HG03280 (cell line): ENCODE data around the gene COL7A1.
"Not testable (repeated sequence)": the region's sequence is repeated elsewhere in the genome, so short reads cannot be mapped to it uniquely, and the experiment has no call there.

Experiments
- ATAC-seq: cut with Tn5 transposase; IDR thresholded peaks from one replicate; pipeline ENCODE4 v1.9.1; 2021; ENCODE audit warnings: mild to moderate bottlenecking, moderate library complexity; ENCODE audit not compliant: unreplicated experiment

The COL7A1 gene

DNA sequence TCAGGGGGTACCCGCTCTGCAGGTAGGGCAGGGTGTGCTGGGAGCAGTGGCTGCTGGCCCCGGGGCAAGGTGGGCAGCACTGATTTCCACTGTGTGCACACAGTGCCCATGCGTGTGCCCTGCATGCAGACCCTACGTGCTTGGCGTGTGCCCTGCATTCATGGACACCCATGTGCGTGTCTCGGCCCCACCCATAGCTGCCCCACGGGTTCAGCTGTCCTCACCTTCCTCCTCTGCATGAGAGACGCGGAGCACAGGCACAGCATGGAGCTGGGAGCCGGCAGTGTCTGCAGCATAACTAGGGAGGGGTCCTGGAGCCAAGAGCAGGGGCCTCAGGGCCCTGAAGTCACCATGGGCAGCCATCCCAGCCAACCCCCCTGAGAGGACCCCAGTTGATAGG lies 29.9 kb downstream of the COL7A1 start:
- no peak for ATAC-seq

DNA sequence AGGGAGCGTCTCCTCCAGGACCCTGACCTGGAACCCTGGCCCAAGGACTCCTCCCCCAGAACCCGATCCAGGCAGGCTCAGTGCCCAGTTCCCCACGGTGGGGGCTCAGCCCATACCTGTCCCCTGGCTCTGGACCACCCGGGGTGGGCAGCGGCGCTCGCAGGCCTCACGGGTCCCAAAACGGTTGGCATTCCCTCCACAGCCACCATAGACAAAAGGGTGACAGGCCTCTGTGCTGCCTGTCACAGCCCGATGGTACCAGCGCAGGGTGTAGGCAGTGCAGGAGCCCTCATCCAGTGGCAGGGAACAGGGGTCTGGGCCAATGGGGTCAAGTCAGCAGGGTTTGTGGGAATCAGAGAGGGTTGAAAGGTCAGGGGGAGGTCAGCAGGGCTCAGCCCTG lies 30.5 kb downstream of the COL7A1 start:
- ATAC-seq = no peak

DNA sequence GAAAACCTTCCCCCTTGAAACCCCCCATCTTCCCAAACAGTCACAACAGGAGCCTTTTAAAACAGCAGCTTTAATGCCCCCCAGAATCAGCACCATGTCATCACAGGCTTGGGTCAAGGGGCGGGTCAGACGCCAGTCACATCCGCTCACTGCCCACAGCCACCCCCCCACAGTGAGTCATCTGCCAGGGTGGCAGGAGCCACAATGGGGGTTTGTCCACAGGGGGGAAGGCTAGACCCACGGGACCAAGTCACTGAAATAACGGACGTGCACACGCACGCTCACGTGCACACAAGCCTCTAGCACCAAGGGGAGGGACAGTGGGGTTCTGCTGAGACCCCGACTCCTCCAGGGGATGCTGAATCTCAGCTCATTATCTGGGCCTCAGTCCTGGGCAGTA lies 31.1 kb downstream of the COL7A1 start:
- no peak for ATAC-seq

DNA sequence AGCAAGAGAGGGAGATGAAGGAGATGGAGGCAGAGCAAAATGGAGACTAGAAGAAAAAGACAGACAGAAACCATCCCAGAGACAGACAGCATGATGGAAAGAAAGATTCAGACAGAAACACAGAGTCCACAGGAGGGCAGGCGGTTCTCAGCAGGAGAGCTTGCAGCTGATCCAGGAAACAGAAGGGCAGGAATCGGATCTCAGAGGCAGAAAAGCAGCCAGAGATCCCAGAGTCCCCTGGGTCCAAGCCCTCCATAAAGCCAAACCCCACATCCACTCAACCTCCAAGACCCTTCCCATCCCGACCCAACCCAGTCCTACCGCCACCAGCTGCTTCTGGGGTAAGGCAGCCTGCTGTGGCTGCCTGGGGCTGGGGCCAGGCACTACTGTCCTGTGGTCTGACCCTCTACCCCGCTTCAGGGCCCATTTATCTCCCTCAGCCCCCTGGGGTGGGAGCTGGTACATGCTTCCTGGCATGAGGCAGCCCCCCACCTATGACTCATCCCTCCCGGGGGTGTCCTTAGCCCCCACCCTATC lies 31.7 kb downstream of the COL7A1 start, which contains the start of gene UCN2:
Gene UCN2 (minus strand): TSS at position 400 of the 537 bp plus-strand sequence. CDS start 657 bp downstream, outside the sequence.
- ATAC-seq = no peak

DNA sequence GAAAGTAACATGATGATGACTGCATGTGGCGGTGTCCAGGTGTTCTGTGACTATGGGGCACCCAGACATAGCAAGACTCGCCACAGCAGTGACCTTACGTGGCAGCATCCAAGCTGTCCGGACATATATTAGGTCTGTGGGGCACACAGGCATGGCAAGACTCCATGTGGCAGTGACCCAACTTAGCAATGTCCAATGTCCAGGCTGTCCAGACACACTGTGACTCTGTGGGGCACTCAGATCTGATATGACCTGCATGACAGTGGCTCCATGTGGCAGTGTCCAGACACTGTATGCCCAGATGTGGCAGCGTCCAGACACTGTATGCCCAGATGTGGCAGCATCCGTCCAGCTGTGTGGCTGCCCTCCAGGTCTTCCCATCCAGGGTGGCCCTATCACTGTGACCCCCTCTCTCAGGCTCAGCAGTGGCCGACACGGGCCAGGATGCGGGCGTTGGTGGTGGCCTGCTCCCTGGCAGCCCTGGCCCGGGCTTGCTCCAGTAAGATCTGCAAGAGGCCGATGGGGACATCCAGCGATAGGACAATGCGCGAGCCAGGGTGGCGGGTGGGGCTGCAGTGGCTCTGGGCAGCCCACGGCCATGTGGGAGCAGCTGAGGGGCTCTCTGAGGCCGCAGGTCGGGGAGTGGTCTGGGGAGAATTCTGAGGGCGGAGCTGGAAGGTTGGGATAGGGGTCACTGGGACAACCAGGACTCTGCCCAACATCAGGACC lies 32.6 kb downstream of the COL7A1 start:
- ATAC-seq = no peak

DNA sequence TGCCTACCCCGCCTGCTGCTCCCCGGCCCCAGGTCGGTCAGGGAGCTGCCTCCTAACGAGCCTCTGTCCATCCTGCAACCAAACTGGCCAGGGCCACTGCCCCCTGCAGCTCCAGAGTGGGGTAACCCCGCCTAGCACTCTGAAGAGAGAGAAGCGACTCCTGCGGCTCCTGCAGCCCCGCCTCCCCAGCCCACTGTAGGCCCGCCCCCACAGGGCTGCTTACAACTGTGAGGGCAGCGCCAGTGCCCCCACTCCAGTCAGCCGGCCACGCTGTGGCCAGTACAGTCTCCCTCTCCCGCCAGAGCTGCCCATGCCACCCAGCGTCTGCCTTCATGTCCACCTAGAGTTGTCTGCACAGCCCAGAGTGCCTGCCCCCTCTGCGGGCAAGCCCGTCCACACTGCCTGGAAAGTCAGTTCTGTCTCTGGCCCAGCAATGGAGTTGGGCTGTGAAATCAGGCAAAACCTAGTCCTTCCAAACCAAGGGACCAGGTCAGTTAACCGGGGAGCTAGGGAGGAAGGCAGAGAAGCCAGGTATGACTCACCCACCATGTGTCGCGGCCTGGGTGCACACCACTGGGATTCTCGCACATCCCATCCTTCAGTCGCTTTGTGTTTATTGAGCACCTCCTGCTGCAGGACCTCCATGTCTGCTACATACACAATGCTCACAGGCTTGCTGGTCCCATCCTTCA lies 33.9 kb downstream of the COL7A1 start:
- no peak for ATAC-seq

DNA sequence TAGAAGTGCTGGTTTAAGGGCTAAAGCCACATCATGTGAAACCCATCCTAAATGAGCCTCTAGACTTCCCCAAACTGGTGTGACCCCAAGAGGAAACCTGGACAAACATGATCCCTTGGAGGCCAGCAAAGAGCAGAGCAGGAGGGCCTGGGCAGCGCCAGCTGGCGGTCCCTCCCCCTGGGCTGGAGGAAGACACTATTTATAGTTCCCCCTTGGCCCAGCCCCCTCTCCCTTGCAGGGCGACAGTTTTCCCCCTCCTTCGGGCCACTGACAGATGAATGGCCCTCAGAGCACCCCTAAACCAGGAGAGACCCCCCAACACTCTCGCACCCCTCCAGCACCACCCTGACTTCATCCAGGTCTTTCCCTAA lies 34.5 kb downstream of the COL7A1 start:
- ATAC-seq = no peak

DNA sequence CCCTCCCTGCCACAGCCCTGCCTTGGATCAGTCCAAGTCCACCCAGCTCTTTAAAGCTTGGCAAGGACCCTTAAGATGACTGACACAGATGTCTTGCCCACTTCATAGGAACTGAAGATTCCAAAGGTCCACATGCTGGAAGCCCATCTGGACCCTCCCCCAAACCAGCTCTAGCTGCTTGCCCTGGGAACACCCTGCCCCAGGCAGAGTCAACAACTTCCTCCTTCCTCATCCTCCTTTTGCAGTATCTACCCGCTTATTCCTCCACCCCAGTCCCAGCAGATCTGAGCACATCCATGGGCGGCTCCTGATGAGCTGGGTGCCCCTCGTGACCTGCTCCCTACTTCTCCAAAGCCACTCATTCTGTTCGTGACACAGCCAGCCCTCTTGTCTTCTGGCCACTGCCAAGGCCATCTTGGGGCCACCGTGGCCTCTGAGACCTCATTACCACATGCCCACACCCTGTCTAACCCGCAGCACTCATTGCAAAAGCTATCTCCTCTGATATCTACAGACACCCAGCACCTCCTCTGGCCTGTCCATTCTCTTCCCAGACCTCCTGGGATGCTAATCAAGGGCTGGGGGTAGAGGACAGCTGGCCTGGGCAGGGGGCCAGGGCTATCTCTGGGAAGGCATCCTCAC lies 36.5 kb downstream of the COL7A1 start:
- ATAC-seq = no peak

DNA sequence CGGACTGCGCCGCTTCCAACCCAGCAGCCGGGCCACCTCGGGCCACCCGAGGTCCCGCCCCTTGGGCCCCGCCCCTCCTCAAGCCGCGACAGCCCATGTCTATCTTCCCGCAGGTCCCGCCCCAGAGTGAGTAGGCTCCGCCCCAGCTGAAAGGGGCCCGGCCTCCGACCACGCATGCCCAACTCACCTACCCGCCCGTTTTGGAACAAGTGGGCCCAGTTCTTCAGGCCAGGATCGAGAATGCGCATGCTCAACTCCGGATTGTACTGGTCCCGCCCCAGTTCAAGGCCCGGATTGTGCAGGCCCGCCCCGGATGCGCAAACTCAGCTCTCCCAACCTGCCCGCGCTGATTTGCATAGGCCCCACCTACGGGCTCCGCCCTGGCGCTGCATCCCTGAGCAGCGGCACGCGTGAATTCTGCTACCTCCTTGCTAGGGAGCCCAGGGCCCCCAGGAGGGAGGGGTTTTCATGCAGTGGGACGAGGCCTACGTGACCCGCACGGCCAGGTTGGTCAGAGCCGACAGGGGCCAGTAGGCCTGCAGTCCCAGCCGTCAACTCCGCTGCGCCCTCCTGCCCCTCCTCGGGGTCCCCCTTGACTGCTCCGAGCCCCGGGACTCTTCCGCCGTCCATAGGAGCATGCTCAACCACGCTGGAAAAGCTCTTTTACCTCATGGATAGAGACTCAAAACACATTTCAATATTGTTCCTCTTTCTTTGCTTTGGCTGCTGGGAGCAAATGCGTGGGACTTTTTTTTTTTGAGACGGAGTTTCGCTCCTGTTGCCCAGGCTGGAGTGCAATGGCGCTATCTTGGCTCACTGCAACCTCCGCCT lies 38.1 kb downstream of the COL7A1 start, which contains the start of gene PFKFB4:
Gene PFKFB4 (minus strand): TSS at position 8 of the 831 bp plus-strand sequence. CDS start 26 bp downstream, outside the sequence.
- ATAC-seq = peak; percentile 82

DNA sequence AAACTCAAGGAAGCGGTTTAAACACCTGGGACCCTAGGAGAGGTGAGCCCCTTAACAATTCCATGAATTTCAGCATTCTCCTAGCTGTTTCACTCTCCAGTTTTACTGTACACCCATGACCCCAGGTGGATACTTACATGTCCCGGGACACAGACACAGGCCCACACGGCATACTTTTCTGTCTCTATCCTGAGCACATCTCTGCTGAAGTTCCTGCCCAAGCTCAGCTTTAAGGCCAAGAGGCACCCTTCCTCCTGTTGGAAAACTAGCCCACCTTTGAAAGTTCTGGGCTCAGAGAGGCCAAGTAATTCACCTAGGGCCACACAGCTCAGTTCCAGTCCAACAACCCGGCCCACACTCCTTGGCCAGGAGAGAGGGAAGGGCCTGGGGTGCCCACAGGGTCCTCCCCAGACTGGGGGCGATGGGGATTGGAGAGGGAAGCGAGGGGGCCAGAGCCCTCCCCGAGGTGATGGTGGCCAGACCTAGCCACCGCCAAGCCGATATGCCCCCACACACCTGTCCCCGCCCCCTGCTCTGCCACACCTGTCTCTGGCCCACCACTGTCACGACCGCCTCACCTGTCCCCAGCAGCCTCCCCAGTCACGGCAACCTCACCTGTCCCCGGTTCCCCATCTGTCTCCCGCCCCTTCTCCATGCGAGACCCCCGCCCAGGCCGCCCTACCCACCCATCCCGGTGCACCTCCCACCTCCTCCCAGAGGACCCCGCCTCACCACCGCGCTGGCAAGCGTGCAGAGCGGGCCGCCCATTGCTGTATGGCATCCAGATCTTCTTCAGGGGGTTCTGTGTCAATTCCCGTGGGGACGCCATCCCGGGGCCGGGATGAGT lies 39.0 kb downstream of the COL7A1 start:
- no peak for ATAC-seq

DNA sequence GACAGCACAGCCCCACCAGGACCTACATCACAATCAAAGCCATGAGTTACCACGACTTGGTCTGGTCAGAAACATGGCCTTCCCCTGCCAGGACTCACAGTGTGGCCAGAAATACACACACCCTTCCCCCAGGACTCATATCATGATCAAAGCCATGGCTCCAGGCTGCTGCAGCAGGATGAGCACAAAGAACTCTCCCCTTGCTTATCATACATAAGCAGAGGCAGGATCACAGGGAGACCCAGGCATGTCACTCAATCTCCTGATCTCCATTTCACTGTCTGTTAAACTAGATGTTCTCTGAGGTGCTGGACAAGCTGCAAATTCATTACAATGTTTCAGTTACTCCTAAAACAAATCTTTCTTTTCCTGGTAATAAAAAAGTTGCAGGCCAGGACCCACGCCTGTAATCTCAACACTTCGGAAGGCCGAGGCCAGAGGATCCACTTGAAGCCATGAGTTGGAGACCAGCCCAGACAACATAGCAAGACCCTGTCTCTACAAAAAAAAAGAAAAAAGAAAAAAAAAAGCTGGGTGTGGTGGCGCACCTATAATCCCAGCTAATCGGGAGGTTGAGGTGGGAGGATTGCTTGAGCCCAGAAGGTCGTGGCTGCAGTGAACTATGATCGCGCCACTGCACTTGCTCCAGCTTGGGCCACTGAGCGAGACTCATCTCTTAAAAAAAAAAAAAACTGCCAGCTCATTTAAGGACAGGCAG lies 39.7 kb downstream of the COL7A1 start:
- ATAC-seq = no peak

DNA sequence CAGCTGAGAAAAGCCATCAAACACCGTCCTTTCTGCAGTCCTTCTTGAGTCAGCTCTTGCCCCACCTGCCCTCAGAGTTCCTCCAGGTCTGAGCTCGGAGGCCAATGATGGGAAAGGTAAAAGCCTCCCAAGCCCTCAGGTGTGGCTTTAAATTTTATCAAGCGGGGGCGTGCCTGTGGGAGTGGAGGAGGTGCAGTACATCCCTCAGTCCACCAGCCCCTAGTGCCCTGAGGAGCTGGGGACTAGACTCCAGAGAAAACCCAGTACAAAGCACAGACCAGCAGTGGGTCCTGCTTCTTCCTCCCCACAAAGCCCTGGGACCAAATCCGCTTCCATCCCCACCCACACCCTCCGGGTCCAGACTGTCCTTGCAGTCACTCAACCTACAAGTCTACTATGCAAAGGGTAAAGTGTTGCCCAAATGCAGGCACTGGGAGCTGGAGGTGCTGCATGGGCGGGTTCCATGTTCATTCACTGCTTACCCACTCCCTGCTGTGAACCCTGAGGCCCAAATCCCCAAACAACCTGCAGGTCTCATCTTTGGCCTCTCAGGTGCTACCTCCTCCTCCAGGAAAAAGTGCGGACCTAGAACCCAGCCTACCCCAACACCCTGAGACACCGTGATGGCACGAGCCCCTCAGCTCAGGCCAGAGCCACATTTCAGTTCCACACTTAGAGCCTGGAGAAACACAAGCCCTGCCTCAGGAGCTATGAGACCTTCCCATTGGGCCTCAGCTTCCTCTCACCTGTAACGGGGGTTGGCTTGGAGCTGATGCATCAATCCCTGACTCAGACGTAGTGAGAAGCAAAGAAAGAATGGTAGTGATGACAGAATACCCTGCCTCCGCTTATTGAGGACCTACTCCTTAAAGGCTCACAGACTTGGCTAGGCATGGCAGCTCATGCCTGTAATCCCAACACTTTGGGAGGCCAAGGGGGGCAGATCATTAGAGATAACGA lies 41.0 kb downstream of the COL7A1 start:
- ATAC-seq = no peak

DNA sequence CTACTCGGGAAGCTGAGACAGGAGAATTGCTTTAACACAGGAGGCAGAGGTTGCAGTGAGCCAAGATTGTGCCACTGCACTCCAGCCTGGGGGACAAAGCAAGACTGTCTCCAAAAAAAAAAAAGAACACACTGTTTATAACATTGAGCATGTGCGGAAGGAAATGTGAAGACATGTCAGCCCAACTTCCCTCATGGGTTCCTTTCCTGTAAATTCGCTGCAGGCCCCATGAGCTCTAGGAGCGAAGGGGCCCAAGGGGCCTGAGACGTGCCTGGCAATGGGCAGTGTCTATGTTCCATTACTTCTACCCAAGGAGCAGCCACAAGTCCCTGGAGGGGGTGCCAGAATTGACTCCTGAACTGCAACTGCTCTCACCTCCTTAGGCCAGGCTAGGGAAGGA lies 41.8 kb downstream of the COL7A1 start:
- ATAC-seq = no peak

DNA sequence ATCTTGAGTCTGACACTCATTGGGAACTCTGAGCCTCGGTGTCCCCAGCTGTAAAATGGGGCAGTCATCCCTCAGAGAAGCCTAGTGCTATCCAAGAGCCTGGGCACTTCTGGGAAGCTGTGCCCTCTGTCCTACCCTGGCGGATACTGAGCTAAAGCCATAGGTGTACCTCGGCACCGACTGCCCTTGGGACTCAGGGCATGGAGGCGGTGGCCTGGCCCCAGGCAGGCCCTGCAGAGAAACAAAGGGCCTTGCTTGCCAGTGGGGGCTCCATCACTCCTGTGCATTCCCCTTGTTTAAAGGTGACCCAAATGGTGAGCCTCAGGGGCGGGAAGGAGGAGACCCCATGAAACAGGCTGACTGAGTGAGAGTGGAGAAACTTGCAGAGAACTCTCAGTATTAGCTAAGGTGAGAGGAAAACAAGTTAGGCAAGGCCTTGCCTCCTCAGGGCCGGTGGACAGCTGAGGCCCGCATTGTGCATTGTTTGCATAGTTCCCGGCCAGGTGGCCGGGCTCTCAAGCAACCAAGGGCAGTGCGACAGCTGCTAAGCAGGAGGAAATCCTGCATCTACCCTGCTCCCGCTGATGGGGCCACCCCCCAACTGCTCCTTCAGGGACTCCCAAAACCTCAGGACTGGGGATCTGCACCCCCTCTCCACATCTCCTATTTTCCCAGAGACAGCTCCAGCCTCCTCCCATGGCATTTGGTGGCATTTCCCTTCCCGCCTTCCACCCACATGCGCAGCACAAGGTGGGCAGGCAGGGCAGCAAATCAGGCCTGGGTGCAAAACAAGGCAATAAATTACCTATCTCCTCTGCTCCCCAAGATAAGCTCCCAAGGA lies 42.8 kb downstream of the COL7A1 start:
- ATAC-seq = no peak

DNA sequence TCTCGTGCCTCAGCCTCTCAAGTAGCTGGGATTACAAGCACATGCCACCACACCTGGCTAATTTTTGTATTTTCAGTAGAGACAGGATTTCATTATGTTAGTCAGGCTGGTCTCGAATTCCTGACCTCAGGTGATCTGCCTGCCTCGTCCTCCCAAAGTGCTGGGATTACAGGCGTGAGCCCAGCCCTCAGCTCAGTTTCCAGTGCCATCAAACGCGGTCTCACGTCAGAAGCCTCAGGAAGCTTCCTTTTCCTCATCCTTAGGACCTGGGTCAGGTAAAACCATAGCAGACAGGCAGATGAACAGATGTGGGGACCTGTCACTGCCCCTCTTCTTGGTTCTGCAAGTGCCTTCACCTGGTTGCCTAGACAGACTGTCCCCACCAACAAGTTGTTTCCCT lies 43.5 kb downstream of the COL7A1 start:
- not testable (repeated sequence) for ATAC-seq

DNA sequence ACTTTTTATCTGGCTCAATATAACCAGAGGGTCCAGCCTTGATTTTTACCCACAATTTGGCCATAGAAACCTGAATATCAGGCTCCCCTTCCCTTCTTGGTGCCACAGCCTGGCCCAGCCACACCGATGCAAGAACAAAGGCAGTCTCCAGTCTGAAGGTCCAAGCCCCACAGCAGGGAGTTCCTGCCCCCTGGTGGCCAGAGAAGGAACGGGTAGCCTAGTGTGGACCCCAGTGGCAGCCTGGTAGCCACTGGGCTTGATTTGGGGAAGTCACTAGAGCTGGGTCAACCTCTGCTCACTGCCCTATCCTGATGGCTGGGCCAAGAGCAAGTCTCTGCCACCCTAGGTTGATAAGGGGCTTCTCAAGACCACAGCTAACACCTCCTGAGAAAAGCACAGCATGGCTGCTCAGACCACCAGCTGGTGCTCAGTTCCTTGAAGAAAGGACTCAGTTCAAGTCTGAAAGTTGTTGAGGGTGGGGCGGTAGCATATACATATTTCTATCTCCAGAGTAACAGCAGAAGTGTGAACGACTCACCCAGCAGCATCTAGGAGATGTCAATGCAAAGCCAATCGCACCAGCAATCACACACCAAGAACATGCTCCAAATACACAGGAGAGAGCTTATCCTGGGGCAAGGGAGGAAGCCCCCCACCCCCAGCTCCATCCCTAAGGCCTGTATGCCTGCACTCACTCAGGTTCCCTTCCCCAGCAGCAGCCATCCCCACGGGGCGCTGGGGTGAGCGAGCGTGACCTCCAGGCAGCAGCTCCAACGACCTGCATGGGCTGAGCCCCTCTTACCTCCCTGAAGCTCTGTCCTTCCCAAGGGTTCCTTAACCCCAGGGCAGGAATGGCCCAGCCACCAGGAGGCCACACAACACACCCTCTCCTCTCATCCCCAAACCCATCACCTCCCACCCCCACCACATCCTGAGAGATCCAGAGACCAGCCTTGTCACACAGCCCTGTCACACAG lies 46.1 kb downstream of the COL7A1 start:
- peak; percentile 56 for ATAC-seq
